Measurements from ENCODE around the gene PLPP4.

PLPP4 gene

DNA sequence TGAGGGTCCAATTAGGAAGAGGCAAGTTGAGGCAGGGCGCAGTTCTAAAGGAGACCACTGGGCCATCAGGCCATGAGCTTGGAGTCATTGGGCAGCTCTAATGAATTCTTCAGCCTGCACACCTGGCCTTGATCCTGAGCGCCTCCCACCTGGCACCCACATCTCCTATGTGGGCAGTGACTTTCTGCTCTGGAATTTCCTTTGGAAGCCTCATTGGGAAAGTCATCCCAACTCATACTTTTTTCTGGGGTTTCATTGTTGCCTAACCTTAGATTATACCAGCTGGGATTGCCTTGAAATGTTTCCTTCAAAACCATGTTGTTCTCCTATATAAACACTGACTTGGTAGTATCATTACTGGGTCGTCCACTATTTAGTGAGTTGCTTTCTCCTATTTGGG, 54.1 kb downstream of the PLPP4 start:
- TF ChIP-seq, protein P1, sequence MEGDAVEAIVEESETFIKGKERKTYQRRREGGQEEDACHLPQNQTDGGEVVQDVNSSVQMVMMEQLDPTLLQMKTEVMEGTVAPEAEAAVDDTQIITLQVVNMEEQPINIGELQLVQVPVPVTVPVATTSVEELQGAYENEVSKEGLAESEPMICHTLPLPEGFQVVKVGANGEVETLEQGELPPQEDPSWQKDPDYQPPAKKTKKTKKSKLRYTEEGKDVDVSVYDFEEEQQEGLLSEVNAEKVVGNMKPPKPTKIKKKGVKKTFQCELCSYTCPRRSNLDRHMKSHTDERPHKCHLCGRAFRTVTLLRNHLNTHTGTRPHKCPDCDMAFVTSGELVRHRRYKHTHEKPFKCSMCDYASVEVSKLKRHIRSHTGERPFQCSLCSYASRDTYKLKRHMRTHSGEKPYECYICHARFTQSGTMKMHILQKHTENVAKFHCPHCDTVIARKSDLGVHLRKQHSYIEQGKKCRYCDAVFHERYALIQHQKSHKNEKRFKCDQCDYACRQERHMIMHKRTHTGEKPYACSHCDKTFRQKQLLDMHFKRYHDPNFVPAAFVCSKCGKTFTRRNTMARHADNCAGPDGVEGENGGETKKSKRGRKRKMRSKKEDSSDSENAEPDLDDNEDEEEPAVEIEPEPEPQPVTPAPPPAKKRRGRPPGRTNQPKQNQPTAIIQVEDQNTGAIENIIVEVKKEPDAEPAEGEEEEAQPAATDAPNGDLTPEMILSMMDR (conservative IDR thresholded peaks at IDR 0.05; ENCODE audit: low read depth, low read length): no peak
- Histone ChIP-seq H3K27me3 (ENCODE audit: insufficient read depth, low read depth) (no peaks in the 10 kb centered on the region), H3K9ac (no peak overlapping the region), H3K79me2 (ENCODE audit: insufficient read depth, low read depth) (no peaks in the 10 kb centered on the region), H3K36me3 (ENCODE audit: insufficient read depth) (no peaks in the 10 kb centered on the region), H3K4me3 (IDR thresholded peaks at IDR 0.05; ENCODE audit: insufficient read depth, low read depth, low read length) (no peak overlapping the region), H3K27ac (no peak overlapping the region), H4K20me1 (ENCODE audit: insufficient read depth) (no peaks in the 10 kb centered on the region), H3K4me1 (ENCODE audit: low read depth, poor library complexity, severe bottlenecking) (no peaks in the 10 kb centered on the region), H2AFZ (ENCODE audit: low read depth) (no peak overlapping the region), H3K4me2 (no peak overlapping the region)

DNA sequence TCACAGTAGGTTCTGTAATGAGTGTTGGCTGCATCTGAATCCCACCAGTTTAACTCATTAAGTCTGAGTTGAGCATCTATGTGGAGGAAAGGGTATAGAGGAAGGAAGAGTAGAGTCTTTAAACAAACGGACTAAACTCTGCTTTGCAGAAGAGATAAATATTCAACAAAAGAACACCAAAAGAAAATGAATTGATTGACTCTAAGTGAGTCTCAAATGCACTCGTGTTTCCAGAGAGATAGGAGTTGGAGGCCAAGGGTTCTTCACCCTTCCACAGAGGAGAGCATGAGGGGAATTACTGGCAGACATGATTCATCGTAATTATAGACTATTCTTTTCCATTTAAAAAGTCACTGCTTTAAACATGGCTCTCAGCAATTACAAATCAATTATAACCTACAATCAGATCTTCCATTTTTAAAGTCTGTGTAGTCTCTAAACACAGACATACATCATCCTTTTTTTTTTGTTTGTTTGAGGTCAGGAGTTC, 56.3 kb downstream of the PLPP4 start:
- TF ChIP-seq, protein P1 (conservative IDR thresholded peaks at IDR 0.05; ENCODE audit: low read depth, low read length): no peak
- H3K4me2 ChIP-seq: no peak overlapping the region
- no peaks in the 10 kb centered on the region for H3K79me2 ChIP-seq (ENCODE audit: insufficient read depth, low read depth)
- H3K4me3 ChIP-seq (IDR thresholded peaks at IDR 0.05; ENCODE audit: insufficient read depth, low read depth, low read length): no peak overlapping the region
- no peaks in the 10 kb centered on the region for H4K20me1 ChIP-seq (ENCODE audit: insufficient read depth)
- no peak overlapping the region for H3K27ac ChIP-seq
- no peaks in the 10 kb centered on the region for H3K27me3 ChIP-seq (ENCODE audit: insufficient read depth, low read depth)
- H3K9ac ChIP-seq: no peak overlapping the region
- no peak overlapping the region for H2AFZ ChIP-seq (ENCODE audit: low read depth)
- no peaks in the 10 kb centered on the region for H3K36me3 ChIP-seq (ENCODE audit: insufficient read depth)
- no peaks in the 10 kb centered on the region for H3K4me1 ChIP-seq (ENCODE audit: low read depth, poor library complexity, severe bottlenecking)

DNA sequence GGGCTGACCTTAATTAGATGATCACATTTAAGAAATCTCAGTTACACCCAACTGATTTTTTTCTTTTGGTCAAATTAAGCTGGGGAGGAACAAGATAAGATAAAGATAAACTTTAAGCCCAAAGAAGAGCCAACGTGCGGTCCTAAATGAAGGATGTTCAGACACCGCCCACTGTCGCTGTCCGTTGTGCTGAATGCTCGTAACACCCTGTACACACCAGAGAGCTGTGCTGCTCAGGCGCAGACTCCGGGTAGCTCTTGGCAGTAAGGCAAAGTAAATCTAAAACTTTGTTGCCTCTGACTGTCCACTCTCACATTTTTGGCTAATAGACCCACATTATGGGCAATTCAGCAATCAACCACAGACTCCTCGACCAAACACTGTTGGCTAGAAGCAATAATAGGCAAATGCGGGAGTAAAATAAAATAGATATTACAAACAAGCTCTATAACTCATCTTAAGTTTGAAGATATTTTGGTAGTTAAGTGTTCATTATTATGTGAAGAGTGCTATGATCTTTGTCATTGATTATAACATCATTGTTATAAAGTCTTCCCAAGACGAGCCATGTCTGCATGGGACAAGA, 57.1 kb downstream of the PLPP4 start:
- Histone ChIP-seq H3K9ac (no peak overlapping the region), H3K4me2 (no peak overlapping the region), H3K4me1 (ENCODE audit: low read depth, poor library complexity, severe bottlenecking) (no peaks in the 10 kb centered on the region), H3K79me2 (ENCODE audit: insufficient read depth, low read depth) (no peaks in the 10 kb centered on the region), H3K27ac (no peak overlapping the region), H3K36me3 (ENCODE audit: insufficient read depth) (no peaks in the 10 kb centered on the region), H4K20me1 (ENCODE audit: insufficient read depth) (no peaks in the 10 kb centered on the region), H3K27me3 (ENCODE audit: insufficient read depth, low read depth) (no peaks in the 10 kb centered on the region), H3K4me3 (IDR thresholded peaks at IDR 0.05; ENCODE audit: insufficient read depth, low read depth, low read length) (no peak overlapping the region), H2AFZ (ENCODE audit: low read depth) (no peak overlapping the region)
- TF ChIP-seq, protein P1 (conservative IDR thresholded peaks at IDR 0.05; ENCODE audit: low read depth, low read length): no peak

DNA sequence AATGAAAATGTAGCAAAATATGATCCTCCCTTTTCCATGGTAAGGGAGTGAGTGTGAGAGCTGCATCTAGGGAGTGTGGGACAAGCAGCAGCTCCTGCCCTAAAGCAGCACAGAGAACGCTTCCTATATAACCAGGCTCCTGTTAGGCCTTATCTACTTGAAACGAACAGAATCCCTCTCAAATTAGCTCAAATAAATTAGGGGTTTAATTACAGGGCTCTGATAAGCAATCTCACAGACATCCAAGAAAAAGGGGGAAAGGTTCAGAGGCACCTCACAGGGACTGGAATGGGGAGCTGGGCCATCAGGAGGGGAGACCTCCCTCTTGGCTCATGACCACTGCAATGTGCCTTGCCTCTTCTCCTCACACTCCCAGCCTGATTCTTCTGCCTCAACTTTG, 57.9 kb downstream of the PLPP4 start:
- Histone ChIP-seq H3K4me2 (no peak overlapping the region), H2AFZ (ENCODE audit: low read depth) (no peak overlapping the region), H4K20me1 (ENCODE audit: insufficient read depth) (no peaks in the 10 kb centered on the region), H3K4me1 (ENCODE audit: low read depth, poor library complexity, severe bottlenecking) (no peaks in the 10 kb centered on the region), H3K36me3 (ENCODE audit: insufficient read depth) (no peaks in the 10 kb centered on the region), H3K27me3 (ENCODE audit: insufficient read depth, low read depth) (no peaks in the 10 kb centered on the region), H3K9ac (no peak overlapping the region), H3K27ac (no peak overlapping the region), H3K79me2 (ENCODE audit: insufficient read depth, low read depth) (no peaks in the 10 kb centered on the region), H3K4me3 (IDR thresholded peaks at IDR 0.05; ENCODE audit: insufficient read depth, low read depth, low read length) (no peak overlapping the region)
- TF ChIP-seq, protein P1 (conservative IDR thresholded peaks at IDR 0.05; ENCODE audit: low read depth, low read length): no peak
